GM18868 (cell line): ENCODE measurements around the gene WDR41.
"Not testable (repeated sequence)": the region's sequence is repeated elsewhere in the genome, so short reads cannot be mapped to it uniquely, and the experiment has no call there.

Source experiments
- ATAC-seq: cut with Tn5 transposase; IDR thresholded peaks from one replicate; pipeline ENCODE4 v1.9.1; 2021; ENCODE audit warnings: mild to moderate bottlenecking, moderate library complexity; ENCODE audit not compliant: unreplicated experiment

The WDR41 gene

DNA sequence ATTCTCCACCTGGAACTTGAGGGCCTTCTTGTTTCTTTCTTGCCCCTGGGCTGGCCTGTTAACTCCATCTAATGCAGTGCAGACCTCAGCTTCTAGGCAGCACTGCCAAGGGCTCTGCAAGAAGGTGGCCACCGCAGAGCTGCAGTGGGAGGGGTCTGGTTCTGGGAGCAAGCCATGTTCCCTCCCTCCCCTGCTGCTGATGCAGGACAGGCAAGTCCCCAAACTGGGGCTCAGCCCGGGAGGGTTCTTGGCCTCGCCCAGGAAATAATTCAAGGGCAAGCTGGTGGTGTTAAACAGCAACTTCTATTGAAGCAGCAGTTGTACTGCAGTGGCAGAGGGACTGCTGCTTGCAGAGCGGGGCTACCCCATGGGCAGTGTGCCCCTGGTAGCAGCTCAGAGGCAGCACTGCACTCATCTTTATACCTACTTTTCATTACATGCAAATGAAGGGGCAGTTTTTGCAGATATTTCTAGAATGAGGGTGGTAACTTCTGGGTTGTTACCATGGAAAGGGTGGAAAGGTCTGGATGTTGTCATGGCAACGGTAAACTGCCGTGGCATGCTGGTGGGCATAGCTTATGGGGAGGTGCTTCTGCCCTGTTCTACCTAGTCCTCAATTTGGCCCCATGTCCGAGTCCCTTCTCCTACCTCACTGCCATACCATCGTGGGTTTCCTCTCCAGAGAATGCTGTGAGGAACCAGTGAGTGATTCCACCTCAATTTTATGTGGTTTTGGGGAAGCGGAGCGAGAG, 82.1 kb downstream of the WDR41 start:
- no peak for ATAC-seq

DNA sequence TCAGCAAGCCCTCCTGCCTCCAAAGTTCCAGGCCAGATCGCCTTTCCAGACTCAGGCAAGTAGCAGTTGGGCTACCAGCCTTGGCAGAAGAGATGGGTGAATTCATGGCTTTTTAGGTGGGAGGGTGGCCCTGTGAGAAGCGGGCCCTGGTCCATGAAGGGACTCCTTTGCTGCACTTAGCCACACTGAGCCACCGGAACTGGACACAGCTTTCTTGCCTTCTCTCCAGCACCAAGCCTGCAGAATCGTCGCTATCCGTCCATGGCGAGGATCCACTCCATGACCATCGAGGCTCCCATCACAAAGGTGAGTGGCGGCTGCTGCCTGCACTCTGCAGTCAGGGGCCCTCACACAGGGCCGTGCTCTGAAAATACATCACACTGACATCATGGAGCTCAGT, 85.0 kb downstream of the WDR41 start:
- ATAC-seq, result no peak

DNA sequence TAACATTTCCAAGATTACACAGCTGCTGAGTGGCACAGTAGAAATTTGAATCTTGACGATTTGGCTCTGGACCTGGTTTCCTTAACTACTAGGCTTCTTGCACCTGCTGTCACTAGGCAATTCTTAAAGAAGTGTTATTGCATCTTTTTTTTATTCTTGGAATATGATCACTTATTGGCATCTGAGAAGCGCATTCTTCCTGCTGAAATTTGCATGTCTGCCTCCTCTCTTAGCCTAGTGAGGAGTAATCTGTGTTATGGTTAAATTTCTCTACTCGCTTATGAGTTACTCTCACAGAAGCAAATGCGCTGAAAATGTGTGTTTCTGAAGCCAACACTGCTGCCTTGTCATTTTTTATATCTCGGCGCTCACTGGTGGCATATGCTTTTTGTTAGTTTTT, 89.3 kb downstream of the WDR41 start:
- ATAC-seq, result no peak

DNA sequence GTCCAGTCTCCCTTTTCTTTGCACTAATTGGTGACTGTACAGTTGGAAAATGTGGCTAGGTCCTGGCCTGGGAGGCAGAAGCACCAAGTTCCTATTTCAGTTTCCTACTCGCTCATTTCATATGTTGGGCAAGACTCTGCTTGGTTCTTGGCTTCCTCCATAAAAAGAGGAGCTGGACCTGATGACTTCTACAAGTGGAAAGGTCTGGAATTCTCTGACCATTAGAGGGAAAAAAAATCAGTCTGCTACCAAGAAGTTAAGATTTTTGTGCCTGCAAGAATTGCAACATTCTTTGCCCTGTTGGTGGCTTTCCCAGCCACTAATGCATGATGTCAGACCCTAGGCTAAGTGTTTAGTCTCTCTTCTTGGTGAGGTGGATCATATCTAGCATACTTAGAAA, 91.5 kb downstream of the WDR41 start:
- no peak for ATAC-seq

DNA sequence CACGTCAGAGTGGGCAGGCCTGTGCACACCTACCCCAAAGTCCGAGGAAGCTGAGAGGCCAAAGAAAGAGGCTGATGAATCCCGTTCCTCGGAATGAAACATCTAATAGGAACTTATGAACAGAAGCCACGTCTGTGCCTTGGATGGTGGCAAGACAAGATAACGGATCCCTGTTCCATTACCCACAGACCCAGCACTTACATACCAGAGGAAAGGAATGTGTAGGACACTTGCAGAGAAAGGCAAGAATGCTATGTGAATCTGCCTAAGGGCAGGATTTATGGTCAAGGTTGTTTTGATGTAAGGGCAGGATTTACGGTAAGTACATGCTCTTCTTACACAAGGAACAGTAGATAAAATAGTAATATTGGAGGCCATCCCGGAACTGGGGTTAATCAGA, 93.2 kb downstream of the WDR41 start:
- ATAC-seq, result no peak

DNA sequence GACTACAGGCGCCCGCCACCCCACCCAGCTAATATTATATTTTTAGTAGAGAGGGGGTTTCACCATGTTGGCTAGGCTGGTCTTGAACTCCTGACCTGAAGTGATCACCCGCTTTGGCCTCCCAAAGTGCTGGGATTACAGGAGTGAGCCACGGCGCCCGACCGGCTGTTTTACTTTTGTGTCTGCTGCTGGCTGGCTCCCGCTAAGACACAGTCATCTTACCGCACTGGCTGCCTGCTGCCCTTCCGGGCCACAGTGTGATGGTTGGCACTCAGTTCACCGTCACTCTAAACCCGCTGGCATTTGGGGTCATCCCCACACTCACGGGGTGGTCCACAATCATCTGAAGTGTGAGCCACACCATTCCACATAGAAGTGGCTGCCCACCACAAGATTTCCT, 93.7 kb downstream of the WDR41 start:
- ATAC-seq, result no peak

DNA sequence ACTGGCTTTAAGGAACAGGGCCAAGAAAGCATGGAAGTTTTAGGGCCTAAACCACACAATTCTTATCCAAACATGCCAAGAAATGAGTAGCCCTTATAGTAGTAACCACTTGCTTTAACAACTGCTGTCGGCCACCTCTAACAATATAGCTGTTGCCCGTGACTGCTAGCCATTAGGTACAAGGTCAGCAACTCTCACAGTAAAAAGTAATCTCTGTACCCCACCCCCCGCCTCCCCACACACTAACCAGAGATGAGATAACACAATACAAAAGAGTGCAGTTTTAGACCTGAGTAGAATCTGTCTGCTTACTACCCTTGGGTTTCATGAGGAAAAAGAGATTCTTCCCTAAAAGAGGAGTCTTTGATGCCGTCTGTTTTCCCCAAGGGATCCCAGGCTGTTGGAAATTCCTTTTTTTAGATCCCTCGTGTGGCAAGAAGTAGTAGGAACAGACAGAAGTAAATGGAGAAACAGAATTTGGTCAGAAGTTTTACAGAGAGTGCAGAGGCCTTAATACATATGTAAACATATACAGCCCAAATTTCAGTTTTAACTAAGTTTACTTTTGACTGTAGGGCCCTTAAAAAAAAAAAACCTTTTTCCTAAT, 94.3 kb downstream of the WDR41 start:
- ATAC-seq, result no peak

DNA sequence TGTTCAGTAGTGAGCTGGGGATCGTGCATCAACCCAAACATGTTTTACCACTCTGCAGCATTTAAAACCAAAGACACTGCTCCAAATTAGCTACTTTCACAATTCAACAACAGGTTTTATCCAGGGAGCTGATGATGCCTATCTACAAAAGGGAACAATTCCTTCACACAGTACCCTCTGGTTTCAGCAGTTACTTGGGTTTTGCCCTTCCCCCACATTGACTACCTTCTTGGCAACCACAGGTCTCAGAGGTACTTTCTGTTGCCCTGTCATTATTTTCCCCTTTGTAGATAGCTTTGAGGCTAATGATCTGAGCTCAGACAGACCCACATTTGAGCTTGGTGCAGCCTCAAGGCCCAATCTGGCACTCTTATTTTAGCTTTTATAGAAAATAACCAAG, 96.1 kb downstream of the WDR41 start:
- ATAC-seq, result peak; percentile 79

DNA sequence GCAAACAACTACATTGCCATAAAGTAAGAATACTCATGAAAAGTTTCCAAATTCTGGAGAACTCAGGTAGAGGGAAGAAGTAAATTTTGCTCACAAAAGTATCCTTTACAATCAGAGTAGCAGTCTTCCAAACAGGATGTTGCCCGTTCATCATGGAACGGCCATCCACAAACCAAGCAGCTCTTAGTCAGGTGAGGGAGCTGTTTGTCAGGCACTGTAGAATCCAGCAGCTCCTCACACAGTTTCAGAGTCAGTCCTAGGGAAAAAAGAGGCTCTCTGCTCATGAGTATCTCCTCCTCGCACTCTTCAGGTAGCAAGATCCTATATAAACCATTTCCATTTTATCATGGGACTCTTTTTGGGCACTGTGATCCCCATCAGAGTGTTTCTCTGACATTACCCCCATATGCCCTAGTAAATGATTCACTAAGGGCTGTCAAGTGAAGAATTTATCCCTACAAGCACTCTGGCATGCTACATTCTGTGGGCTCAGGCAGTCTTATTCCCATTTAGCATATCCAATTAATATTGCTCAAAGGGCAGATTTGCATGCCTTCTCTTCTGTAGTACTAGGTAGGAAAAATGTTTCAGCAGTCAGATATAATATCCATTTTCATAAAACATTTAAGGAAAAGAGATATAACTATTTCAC, 97.9 kb downstream of the WDR41 start:
- no peak for ATAC-seq

DNA sequence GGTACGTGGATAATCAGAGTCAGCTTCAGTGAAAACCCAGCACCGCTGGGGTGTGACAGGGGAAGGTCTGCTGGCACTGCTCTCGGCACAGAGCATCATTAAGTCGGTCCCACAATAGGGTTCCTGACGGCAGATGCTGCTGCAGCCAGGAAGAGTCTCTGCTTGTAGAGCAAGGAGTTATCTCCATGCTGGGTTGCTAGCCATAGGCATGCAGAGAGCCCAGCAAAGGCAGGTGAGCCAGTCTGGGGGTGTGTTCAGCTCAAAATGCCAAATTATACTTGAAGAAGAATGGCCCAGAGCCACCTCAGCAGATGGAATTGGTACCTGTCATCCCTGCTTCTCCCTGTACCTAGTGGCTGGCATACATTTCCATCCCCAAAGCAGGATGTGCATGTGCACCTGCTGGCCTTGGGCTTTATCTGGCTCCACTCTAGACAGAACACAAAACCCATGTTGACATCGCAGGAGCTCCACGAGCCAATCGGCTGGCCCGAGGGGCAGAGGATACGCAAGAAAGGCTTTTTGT, 100.8 kb downstream of the WDR41 start:
- no peak for ATAC-seq

DNA sequence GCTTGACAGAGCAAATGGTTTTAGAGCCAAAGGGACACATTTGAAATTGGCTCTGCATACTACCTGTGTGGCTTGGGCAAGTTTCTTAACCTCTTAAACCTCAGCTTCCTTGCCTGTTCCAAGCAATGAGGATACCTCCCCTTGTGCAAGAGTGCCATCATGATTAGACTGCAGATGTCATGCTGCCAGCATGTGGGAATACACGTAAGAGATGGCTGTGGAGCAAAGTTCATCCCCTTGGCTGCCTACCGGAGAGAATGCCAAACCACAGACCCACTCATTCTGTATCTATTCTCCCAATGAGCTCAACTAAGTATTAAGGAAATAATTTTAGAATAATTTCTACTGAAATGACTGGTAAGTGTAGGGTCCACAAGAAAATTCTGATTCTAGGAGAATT, 101.3 kb downstream of the WDR41 start:
- ATAC-seq, result no peak

DNA sequence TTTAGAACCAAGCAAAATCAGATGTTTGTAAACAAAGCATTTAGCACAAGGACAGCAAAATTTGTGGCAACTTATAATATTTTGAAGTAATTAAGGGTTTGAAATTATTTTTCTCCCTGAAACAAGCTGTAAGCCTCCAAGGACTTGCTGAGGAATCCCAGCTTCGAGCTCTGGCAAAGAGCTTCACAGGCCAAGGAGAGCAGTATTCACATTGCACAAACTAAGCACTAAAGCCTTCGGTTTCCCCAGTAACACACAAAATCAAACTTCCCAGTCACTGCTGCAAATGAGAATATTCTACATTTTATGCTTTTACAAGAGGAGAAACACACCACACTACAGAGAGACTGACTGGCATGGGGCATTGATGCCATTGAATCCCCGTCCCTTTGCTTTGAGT, 101.9 kb downstream of the WDR41 start:
- no peak for ATAC-seq

DNA sequence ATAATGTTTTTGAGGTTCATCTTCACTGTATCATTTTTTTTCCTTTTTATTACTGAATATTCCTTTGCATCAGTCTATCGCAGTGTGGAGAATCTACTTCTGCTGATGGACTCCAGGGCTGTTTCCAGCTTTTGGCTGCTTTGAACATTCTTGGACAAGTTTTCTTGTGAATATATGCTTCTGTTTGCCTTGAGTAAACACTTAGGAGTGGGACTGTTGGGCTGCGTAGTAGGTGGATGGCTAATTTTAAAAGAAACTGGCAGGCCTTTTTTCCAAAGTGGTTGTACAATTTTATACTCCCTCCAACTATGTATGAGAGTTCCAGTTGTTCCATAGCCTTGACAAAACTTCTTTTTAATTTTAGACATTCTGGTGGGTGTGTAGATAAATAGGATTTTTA, 102.4 kb downstream of the WDR41 start:
- ATAC-seq, result no peak

DNA sequence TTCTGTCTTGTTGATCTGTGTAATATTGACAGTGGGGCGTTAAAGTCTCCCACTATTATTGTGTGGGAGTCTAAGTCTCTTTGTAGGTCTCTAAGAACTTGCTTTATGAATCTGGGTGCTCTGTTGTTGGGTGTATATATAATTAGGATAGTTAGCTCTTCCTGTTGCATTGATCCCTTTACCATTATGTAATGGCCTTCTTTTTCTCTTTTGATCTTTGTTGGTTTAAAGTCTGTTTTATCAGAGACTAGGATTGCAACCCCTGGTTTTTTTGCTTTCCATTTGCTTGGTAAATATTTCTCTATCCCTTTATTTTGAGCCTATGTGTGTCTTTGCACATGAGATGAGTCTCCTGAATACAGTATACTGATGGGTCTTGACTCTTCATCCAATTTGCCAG, 105.8 kb downstream of the WDR41 start:
- ATAC-seq, result not testable (repeated sequence)

DNA sequence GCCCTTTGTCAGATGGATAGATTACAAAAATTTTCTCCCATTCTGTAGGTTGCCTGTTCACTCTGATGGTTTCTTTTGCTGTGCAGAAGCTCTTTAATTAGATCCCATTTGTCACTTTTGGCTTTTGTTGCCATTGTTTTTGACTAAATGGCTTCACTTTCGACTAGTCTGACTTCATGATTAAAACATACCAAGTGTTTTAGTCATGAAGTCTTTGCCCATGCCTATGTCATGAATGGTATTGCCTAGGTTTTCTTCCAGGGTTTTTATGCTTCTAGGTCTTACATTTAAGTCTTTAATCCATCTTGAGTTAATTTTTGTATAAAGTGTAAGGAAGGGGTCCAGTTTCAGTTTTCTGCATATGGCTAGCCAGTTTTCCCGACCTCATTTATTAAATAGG, 108.8 kb downstream of the WDR41 start:
- not testable (repeated sequence) for ATAC-seq
